ENCODE measurements around the gene ATP10D. TPM values are rescaled to one million over a fixed set of nuclear protein-coding genes. Genes with fewer than 3 reads are reported as not detected.

The ATP10D gene
- total RNA-seq, 1 experiment from 2014 or later = 3.8 TPM

- H4K91ac ChIP-seq (ENCODE audit: insufficient read length, low read depth, low read length) = no peak overlapping the region
- H2BK5ac ChIP-seq (ENCODE audit: insufficient read length, low read length) = no peak overlapping the region
- H2AFZ ChIP-seq (ENCODE audit: low read length) = no peak overlapping the region
- Mint-ChIP-seq H3K9me3 (no peaks in the 10 kb centered on the region), H3K4me1 (no peaks in the 10 kb centered on the region), H3K27ac (no peak overlapping the region; a peak in 1 of 7 replicates), H3K27me3 (ENCODE audit: low read depth) (no peaks in the 10 kb centered on the region), H3K36me3 (ENCODE audit: insufficient read depth in 1 of 3, low read depth in 3 of 3) (no peaks in the 10 kb centered on the region), H3K4me3 (no peak overlapping the region)
- no peaks in the 10 kb centered on the region for H3K79me2 ChIP-seq (ENCODE audit: insufficient read depth, low read length)
- no peak overlapping the region for H3K56ac ChIP-seq (ENCODE audit: insufficient read length, low read depth, low read length)
- H3K27ac ChIP-seq (ENCODE audit: insufficient read length, low read depth, low read length) = no peak overlapping the region
- no peak overlapping the region for H2BK12ac ChIP-seq (ENCODE audit: insufficient read length, low read depth, low read length)
- no peaks in the 10 kb centered on the region for H3K23me2 ChIP-seq (ENCODE audit: insufficient read length, low read depth, low read length, poor library complexity, severe bottlenecking)
- WGBS (ENCODE audit: extremely low coverage, insufficient read length, low lambda C conversion rate) = no CpG with 5 or more reads among the region's 3 CpGs
- no peaks in the 10 kb centered on the region for H4K20me1 ChIP-seq (ENCODE audit: control insufficient read depth, insufficient read depth, insufficient read length)
- no peaks in the 10 kb centered on the region for H3K79me1 ChIP-seq (ENCODE audit: insufficient read depth, low read depth, low read length, poor library complexity, severe bottlenecking)
- H3K4me1 ChIP-seq (ENCODE audit: insufficient read depth, low read length) = no peaks in the 10 kb centered on the region
- no peaks in the 10 kb centered on the region for H3K27me3 ChIP-seq (ENCODE audit: insufficient read depth, low read length)
- H3K4me2 ChIP-seq (ENCODE audit: insufficient read depth, insufficient read length, low read length) = no peak overlapping the region
- no peaks in the 10 kb centered on the region for H3K9me3 ChIP-seq (ENCODE audit: control insufficient read depth, low read depth, low read length)
- H2BK120ac ChIP-seq (ENCODE audit: low read depth, low read length, poor library complexity, severe bottlenecking) = no peak overlapping the region
- no peak overlapping the region for H4K5ac ChIP-seq (ENCODE audit: insufficient read length, low read depth, low read length)
- H4K8ac ChIP-seq (replicated peaks; ENCODE audit: insufficient read length, low read depth, low read length) = no peak overlapping the region
- H2BK15ac ChIP-seq (ENCODE audit: low read depth, low read length) = no peak overlapping the region
- H3K23ac ChIP-seq (ENCODE audit: insufficient read length, low read depth, low read length) = no peak overlapping the region
- no peak overlapping the region for H2BK20ac ChIP-seq (ENCODE audit: low read depth, low read length, poor library complexity, severe bottlenecking)
- H3K4ac ChIP-seq (ENCODE audit: low read depth, low read length) = no peak overlapping the region
- no peak for TF ChIP-seq CTCF (conservative IDR thresholded peaks at IDR 0.05)
- no peak overlapping the region for H3T11ph ChIP-seq (ENCODE audit: low read length)
- DNase-seq = no peak
- no peak overlapping the region for H3K18ac ChIP-seq (ENCODE audit: insufficient read length, low read depth, low read length)
- no peak overlapping the region for H3K9ac ChIP-seq (ENCODE audit: extremely low read depth, insufficient read length, low read length)
- H3K14ac ChIP-seq (ENCODE audit: insufficient read depth, low read length) = no peak overlapping the region
- H2AK5ac ChIP-seq (ENCODE audit: insufficient read length, low read length) = no peak overlapping the region
Observed at GRCh38 chr4:47579235-47579634, 94.2 kb downstream of the ATP10D start.
